Epithelial cell of esophagus (primary cell): ENCODE data around the gene SIRT4.

ENCODE experiments used
- DNase-seq: peaks from one replicate; pipeline ENCODE4 v3.0.0; 2010; ENCODE audit warnings: low read depth
- H3K4me3 ChIP-seq: 2 replicates; pipeline ENCODE4 v1.5.1; 2011; ENCODE audit warnings: mild to moderate bottlenecking, low read length, control low read depth
- CTCF ChIP-seq: IDR thresholded peaks from 2 replicates; pipeline ENCODE4 v1.5.1; 2011; ENCODE audit warnings: low read depth, mild to moderate bottlenecking, low read length, control low read depth, inconsistent platforms; ENCODE audit not compliant: insufficient read depth; ENCODE audit errors: missing control alignments

SIRT4 gene

GRCh38 chr12:120350576-120351350 is 48.6 kb downstream of the SIRT4 start:
- no peak overlapping the region for H3K4me3 ChIP-seq
- TF ChIP-seq CTCF: no peak

GRCh38 chr12:120352117-120352516 is 50.0 kb downstream of the SIRT4 start:
- no peak overlapping the region for H3K4me3 ChIP-seq
- TF ChIP-seq CTCF: no peak
- peak; percentile 62 for DNase-seq

More at GRCh38 chr12:120350576-120351350, 48.6 kb downstream of the SIRT4 start:
- no peak for DNase-seq

GRCh38 chr12:120353136-120353535 is 51.0 kb downstream of the SIRT4 start:
- TF ChIP-seq CTCF: no peak
- no peak overlapping the region for H3K4me3 ChIP-seq
- DNase-seq: no peak

GRCh38 chr12:120353556-120354317 is 51.6 kb downstream of the SIRT4 start:
- no peak for TF ChIP-seq CTCF
- H3K4me3 ChIP-seq: no peak overlapping the region
- no peak for DNase-seq

GRCh38 chr12:120356567-120357030 is 54.5 kb downstream of the SIRT4 start:
- DNase-seq: peak; percentile 88
- peak overlapping the region; percentile 25 for H3K4me3 ChIP-seq
- TF ChIP-seq CTCF: peak; percentile 91

- H3K4me3 ChIP-seq: no peak overlapping the region
- DNase-seq: no peak
- TF ChIP-seq CTCF: no peak
These were observed 55.0 kb downstream of the SIRT4 start for GRCh38 chr12:120357104-120357503.
